ENCODE results near the gene EMC6. TPM values are rescaled to one million over a fixed set of nuclear protein-coding genes. Genes with fewer than 3 reads are reported as not detected.

Gene EMC6
- 93.9 TPM for polyA plus RNA-seq (2012; ENCODE audit: insufficient read depth, insufficient read length)

GRCh38 chr17:3668279-3669084 is at the start of gene EMC6, which contains the start of gene TAX1BP3:
TSS of gene EMC6 (plus strand) at chr17:3668812. CDS start at chr17:3669147, 335 bp downstream.
TSS of gene TAX1BP3 (minus strand) at chr17:3668578. CDS start at chr17:3668526, 52 bp downstream.
- peak; percentile 93 for DNase-seq (ENCODE audit: low read depth, low spot score)
- peak within 1 kb of the TSS; percentile 88 for H3K4me3 ChIP-seq (ENCODE audit: low read length)

- no peak overlapping the region for H3K4me3 ChIP-seq (ENCODE audit: low read length)
- DNase-seq (ENCODE audit: low read depth, low spot score) = no peak
These were observed 47.4 kb upstream of the EMC6 start for GRCh38 chr17:3621146-3621720.

- no peak overlapping the region for H3K4me3 ChIP-seq (ENCODE audit: low read length)
- no peak for DNase-seq (ENCODE audit: low read depth, low spot score)
These were observed 45.5 kb upstream of the EMC6 start for GRCh38 chr17:3622977-3623594.

GRCh38 chr17:3626831-3627768 is 41.5 kb upstream of the EMC6 start:
- no peak overlapping the region for H3K4me3 ChIP-seq (ENCODE audit: low read length)
- no peak for DNase-seq (ENCODE audit: low read depth, low spot score)

- no peak for DNase-seq (ENCODE audit: low read depth, low spot score)
- H3K4me3 ChIP-seq (ENCODE audit: low read length) = no peak overlapping the region
These were observed 40.8 kb upstream of the EMC6 start for GRCh38 chr17:3627769-3628167.

GRCh38 chr17:3630781-3631180 is 37.8 kb upstream of the EMC6 start:
- no peak overlapping the region for H3K4me3 ChIP-seq (ENCODE audit: low read length)
- DNase-seq (ENCODE audit: low read depth, low spot score) = no peak

- no peak for DNase-seq (ENCODE audit: low read depth, low spot score)
- H3K4me3 ChIP-seq (ENCODE audit: low read length) = no peak overlapping the region
These were observed 36.3 kb upstream of the EMC6 start for GRCh38 chr17:3632287-3632686.

GRCh38 chr17:3635474-3636153 is 33.0 kb upstream of the EMC6 start:
- DNase-seq (ENCODE audit: low read depth, low spot score) = no peak
- H3K4me3 ChIP-seq (ENCODE audit: low read length) = peak overlapping the region; percentile 76

GRCh38 chr17:3636154-3636907 is 32.3 kb upstream of the EMC6 start, which contains the start of the genes CTNS and SHPK:
TSS of gene CTNS (plus strand) at chr17:3636760. CDS start at chr17:3640207, 3,447 bp downstream.
TSS of gene SHPK (minus strand) at chr17:3636250. CDS start at chr17:3636219, 31 bp downstream.
- H3K4me3 ChIP-seq (ENCODE audit: low read length) = peak within 1 kb of the TSS; percentile 76

GRCh38 chr17:3636908-3637373 is 31.7 kb upstream of the EMC6 start:
- peak overlapping the region; percentile 76 for H3K4me3 ChIP-seq (ENCODE audit: low read length)
- DNase-seq (ENCODE audit: low read depth, low spot score) = no peak

More at GRCh38 chr17:3636154-3636907, 32.3 kb upstream of the EMC6 start, which contains the start of the genes CTNS and SHPK:
- DNase-seq (ENCODE audit: low read depth, low spot score) = peak; percentile 86

GRCh38 chr17:3639981-3640596 is 28.5 kb upstream of the EMC6 start:
- H3K4me3 ChIP-seq (ENCODE audit: low read length) = no peak overlapping the region
- no peak for DNase-seq (ENCODE audit: low read depth, low spot score)

- DNase-seq (ENCODE audit: low read depth, low spot score) = no peak
- no peak overlapping the region for H3K4me3 ChIP-seq (ENCODE audit: low read length)
These were observed 27.6 kb upstream of the EMC6 start for GRCh38 chr17:3641014-3641413.

- no peak for DNase-seq (ENCODE audit: low read depth, low spot score)
- H3K4me3 ChIP-seq (ENCODE audit: low read length) = no peak overlapping the region
These were observed 26.7 kb upstream of the EMC6 start for GRCh38 chr17:3641717-3642486.

GRCh38 chr17:3643889-3644349 is 24.7 kb upstream of the EMC6 start:
- no peak for DNase-seq (ENCODE audit: low read depth, low spot score)
- H3K4me3 ChIP-seq (ENCODE audit: low read length) = no peak overlapping the region

GRCh38 chr17:3645310-3645709 is 23.3 kb upstream of the EMC6 start:
- no peak overlapping the region for H3K4me3 ChIP-seq (ENCODE audit: low read length)
- DNase-seq (ENCODE audit: low read depth, low spot score) = no peak

- H3K4me3 ChIP-seq (ENCODE audit: low read length) = no peak overlapping the region
- no peak for DNase-seq (ENCODE audit: low read depth, low spot score)
These were observed 21.4 kb upstream of the EMC6 start for GRCh38 chr17:3647251-3647650.

Data from Jurkat, Clone E6-1 (cell line).